ENCODE data around the gene FOXP1.

The FOXP1 gene

DNA sequence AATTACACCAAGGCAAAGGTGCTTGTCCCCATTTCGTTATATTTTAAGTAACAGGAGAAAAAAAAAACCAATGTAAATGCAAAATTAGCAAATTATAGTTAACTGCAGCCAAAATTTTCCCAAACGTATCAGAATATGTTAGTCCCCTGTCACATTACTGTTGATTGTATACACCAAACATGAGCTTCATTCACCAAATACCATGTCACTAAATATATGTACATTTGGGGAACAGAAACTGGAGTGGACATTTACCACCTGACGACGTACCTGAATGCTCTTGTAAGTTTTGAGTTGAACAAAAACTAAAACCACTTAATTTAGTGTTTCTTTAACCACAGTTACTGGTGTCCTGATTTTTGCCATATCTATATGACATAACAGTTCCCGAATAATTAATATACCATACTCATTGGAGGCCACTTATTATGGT, 3.3 kb upstream of the FOXP1 start:
- no peak for DNase-seq (ENCODE audit: low read depth)

DNA sequence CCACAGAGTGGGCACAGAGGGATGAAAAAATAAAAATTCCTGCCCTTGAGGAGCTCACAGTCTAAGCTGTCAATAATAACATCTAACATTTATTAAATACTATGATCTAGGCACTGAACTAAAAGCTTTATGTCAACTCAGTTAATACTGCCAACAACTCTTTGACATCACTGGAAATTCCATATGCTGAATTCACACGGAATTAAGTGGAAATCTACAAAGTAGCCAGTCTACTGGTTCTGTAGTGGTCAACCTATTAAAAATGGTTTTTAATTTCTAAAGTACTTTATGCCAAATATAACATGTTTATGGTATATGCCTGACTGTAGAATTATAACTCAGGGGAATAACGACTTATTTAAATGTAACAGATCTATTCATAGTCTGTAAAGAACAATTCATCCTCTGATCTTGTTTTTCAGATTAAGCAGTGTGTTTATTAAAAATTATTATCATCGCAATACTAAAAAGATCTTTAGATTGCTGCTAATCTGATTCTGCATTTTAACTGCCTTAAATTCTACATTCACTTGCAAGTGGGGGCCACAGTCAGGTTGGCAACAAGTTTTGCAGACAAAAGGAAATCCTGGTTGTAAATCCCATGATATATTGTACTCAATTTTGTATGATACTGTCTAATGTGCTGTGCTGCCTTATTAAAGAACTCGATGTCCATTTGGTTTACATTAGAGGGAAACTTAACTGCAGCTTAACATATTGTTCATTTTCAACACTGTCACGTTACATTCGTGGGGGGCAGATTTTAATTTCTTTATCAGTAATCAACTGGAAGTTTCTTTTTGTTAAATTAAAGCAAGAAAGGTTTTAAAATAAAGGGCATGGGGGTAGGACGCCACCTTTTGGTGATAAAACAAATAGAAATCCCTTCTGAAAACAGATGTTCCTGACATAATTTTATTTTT, 2.6 kb upstream of the FOXP1 start:
- no peak for DNase-seq (ENCODE audit: low read depth)

DNA sequence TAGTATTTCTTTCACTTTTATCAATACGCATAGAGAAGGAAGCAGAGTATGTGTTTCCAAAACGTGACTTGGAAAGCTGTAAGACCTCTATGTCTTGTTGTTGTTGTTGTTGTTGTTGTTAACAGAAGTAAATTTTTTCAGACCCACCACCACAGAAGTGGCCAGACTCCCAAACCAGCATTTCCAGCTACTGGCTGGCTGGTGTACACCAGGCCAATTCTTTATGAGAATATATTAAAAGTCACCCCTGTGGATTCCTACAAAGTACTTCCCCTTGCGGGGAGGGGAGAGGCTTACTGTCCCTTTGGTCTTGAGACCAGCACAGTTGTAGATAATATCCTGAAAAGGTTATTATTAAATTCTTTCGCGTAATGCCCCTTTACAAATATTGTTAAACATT, 1.6 kb upstream of the FOXP1 start:
- no peak for DNase-seq (ENCODE audit: low read depth)

DNA sequence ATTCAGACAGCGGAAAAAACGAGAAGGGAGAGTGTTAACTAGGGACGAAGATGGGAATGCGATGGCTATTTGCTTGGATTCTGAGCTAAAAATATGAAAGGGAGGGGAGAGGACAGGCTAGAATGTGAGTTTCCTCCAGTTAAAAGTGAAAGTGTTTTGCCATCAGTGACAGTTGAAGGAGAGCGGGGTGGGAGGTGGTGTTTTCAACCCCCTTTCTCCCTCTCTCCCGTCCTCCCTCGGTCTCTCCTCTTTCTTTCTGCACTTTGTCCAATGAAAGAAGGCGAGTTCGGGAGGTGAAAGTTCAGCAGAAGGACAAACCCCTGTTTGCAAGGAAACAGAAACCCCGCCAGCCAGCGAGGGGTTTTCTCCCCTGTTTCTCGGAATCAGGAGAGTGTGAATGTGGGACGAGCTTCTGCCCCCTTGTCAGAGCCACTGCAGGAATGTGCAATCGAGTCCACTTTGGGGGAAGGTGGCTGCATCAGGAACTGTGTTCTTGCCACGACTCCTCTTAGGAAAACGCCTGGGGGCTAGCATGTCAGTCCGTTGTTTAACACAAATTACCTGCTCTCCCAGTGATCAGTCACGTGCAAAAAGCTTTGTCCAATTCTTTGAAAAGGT, 975 bp upstream of the FOXP1 start:
- DNase-seq (ENCODE audit: low read depth) = no peak

DNA sequence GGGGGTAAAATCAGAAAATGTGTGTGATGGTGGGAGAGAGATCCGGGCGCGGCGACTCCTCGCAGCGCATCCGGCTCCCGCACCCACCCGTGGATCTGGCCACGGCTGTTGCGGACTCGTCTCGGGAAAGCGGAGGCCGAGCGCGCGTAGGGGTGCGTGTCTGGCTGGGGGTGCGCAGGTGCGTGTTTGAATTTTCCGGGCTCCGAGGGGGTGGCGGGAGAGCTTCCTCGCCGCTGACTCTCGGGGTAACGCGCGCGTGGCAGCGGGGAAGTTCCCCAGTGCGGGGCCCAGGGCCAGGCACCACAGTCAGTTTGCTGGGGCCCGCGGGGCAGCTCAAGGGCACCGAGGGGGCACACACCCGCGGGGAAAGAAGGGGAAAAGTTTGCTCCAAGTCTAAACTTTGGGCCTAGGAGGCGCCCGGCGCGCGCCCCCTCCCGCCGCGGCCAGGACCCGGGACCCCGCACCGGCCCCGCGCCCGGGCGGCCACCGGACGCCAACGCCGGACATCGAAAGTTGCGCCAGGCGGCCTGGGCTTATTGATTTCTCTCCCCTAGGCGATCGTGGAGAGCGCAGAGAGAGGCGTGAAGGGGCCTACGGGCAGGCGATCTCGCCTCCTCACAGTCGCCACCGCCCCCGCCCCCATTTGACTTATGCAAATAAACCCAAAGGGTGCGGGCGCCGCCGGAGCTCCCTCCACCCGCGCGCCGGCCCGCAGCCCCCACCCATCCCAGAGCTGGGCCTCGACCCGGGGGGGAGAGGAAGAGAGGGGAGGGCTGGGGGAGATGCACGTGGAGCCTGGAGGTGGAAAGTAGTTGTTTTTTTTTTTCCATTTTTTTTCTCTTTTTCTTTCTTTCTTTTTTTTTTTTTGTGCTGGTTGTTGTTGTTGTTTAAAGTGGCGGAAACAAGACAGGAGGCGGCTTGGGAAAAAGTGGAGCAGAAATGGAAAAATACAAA, 639 bp downstream of the FOXP1 start:
- DNase-seq (ENCODE audit: low read depth) = no peak

DNA sequence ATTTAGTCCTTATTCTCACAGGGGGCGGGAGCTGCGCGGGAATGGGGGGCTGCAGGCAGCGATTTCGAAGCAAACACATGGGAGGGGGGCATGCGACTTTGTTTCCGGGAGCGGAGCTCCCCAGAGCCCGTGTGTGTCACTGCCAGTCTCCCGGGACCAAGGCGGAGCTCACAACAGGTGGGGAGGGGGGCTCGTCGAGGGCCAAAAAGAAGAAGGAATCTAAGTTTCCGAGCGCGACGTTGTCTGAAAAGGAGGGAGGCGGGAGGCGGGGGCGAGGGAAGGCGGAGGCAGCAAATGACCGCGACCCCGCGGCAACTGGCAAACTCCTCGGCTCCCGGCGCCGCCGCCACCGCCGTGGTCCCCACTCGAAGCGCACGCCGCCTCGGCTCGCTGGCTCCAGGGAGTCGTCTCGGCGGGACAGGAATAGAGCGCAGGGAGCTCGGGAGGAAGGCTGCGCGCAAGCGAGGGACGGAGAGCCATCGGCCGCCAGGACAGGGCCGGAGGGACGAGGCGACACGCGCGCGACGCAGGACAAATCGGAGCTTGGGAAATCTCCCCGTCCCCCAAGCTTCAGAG, 1.4 kb downstream of the FOXP1 start:
- no peak for DNase-seq (ENCODE audit: low read depth)

DNA sequence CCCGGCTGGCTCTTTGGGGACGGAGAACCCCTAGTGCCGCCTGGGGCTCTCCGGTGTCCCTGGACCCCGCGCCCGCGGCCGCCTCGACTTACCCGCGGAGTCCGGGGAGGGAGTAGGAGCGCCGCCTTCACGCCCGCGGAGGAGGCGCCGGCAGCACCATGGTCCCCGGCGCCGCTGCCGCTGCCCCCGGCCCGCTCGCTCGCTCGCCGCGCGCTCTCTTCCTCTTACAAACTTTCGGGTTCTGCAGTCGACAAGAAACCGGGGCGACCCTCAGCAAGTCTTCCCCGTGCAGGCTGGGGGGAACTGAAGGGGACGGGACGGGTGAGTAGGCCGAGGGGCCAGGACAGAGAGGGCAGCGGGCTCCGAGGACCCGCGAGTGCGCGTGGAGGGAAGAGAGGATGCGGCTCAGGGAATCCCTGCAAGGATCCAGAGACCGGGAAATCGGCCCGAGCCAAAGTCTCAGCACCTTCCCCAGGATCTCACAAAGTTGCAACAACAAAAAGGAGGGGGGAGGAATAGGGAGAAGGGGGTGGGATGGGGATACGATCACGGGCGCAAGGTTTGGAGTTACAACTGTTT, 2.0 kb downstream of the FOXP1 start:
- no peak for DNase-seq (ENCODE audit: low read depth)

DNA sequence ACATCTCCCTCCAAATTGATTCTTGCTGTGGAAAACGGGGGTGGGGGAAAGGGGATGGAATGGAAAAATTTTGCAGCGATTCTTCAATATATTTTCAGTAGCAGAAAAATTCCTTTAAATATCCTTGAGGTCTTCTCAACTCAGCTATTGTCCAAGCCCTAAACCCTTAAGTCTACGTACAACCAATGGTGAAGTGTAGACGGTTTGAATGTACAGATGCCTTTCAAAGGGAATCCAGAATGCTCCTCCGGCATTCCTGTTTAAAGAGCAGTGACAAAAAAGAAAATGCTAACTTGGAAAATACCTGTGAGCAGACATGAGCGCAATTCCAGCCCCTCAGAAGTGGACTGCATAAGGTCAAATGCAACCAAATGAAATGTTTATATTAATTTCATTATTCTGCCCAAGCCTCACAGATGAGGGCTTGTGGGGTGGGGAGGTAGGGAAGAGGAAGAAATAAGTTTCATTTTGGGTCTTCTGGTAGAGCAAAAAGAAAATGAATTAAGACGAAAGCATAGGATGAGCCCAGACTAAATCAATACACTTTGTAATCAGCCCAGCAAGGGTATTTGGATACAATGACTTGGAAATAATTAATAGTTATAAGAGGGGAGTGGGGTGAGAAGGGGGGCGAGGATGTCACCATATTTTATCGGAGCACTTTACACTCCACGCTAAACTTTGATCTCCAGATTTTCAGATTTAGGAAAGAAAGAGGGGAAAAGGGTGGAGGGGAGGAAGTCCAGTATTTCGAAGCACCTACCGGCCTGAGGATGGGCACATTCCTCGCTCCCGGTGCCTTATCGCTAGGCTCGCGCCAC, 2.7 kb downstream of the FOXP1 start:
- DNase-seq (ENCODE audit: low read depth) = no peak

DNA sequence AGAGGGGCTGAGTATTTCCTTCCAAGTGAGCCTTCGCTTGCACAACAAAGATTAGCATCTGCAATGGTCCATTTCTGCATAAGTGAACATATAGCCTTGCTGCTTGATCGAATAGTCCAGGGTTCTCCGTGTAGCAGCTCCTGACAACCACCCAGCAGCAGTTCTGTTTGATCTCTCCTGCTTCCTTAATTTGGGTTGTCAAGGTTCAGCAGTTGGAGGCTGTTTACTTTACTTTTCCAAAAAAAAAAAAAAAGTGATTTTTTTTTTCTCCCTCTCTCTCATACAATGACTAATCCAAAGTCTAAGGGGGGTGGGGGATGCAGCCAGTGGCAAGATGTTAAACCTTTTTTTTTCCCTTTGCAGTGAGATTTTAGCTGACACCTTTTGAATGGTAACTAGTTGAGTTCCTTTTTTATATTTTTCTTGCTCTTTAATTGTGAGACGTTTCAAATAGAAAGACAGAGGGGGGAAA, 3.6 kb downstream of the FOXP1 start:
- DNase-seq (ENCODE audit: low read depth) = no peak

DNA sequence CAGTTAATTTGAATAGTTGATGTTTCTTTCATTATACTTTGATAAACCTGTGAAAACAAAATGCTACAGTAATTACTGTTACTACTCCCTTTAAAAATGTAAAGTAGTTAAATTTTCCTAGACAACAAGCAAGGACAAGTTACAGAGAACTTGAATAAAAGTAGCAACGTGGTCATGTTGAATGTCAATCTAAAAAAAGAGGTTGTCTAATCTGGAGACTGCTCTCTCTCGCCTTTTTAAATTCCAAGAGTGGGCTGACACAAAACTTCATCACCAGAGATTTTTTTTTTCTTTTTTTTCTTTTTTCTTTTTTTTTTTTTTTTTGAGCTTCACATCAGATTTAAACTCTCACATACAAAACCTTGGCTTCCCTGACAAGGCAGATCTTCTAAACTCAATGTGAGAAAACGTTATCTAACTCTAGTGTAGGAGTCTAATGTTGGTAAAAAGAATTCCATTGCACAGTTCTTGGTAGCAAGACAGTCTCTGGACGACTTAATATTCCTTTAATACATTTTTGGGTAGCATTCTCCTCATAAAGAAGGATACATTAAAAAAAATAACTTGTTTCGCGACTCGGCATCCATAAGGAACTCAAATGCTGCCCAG, 4.1 kb downstream of the FOXP1 start:
- no peak for DNase-seq (ENCODE audit: low read depth)

DNA sequence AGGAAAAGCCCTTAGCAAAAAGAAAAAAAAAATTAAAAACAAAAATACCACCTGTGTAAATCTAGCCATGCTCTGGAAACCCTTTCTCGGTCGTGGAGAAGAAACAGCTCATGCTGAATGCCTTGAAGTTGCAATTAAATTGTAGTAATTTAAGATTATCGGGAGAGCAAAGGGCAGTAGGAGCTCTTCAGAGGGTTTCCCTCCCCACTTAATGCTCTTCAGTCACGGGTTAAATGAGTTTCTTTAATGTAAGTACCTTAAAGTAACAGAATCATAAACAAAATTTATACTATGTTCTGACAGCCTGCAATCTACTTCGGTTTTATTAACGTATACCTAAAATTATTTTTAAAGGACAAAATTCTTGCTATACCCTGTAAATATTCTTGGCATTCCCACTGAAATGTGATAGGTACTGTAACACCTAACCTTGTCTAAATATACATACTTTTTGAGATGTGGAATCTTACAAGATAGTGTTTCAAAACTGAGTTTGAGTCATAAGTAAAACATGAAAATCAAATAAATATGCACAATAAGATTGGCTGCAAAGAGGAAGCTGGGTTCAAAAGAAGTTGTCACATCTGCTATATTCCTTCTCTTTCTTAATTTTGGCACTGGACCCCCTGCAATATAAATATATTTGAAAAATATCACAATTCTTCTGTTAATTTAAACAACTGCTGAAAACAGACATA, 5.3 kb downstream of the FOXP1 start:
- no peak for DNase-seq (ENCODE audit: low read depth)

DNA sequence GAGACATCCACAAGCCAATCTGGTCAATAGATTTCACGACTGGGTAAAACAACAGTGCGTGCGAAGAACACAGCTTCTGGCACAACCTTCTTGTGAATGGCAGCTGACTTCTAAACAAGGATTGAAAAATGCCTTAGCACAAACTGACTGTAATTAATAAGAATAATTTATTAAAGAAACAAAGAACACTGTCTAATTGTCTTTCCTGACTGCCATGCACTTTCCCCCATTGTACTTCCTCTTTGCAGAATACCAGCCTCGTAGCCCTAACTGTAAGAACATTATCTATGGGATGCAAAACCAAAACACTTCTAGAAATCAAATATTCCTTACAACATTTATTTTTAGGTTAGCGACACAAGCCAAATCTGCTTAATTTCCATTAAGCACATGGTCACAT, 6.5 kb downstream of the FOXP1 start:
- DNase-seq (ENCODE audit: low read depth) = no peak

DNA sequence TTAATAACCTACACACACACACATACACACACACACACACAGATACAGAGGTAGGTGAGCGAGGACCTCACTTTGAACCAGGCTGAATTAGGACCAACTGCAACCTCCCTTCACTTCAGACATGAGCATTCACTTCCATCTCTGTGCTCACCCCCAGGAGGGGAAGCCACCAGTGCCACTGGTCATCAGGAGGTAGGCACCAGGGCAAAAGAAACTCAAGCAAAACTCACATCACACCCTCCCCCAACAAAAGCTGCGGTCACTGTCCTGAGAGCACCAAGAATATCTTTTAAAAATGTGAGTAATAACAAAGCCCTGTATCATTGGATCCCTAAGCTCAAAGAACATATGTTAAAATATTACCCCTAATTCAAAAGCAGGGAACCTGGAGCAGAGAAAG, 8.1 kb downstream of the FOXP1 start:
- no peak for DNase-seq (ENCODE audit: low read depth)

DNA sequence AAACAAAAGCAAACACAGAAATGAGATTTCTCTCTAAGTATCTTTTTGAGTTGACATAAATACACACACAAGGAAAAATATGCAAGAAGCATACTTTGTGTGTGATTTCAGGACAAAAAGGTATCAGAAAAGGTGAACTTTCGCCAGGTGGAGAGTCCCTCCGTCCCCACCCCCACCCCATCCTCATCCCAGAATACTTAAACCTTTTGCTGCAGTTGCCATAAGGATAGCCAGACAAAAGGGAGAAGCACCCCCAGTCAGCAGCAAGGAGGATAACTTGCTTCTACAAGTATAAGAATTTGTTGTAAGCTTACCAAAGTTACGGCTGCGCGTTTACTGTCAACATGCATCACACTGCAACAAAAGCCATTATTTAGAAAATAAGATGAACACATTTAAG, 10.3 kb downstream of the FOXP1 start:
- no peak for DNase-seq (ENCODE audit: low read depth)

DNA sequence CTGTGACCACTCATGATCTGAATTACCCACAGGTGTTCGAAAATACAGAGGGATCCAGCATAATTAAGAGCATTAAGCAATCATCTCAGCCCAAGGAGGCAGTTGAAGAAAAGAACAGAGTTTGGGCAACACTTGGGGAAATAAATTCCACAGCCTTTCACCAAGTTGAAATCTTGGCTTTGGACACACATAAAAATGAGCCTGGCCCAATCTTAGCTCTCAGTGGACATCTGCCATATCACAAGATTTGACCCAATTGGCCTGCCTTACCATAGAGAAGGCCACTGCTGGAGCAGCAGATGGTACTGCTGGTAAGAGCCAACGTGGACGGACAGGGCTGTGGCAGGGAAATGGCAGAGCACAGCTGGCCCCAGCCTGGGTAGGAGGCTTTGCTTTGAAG, 13.0 kb downstream of the FOXP1 start:
- DNase-seq (ENCODE audit: low read depth) = no peak

DNA sequence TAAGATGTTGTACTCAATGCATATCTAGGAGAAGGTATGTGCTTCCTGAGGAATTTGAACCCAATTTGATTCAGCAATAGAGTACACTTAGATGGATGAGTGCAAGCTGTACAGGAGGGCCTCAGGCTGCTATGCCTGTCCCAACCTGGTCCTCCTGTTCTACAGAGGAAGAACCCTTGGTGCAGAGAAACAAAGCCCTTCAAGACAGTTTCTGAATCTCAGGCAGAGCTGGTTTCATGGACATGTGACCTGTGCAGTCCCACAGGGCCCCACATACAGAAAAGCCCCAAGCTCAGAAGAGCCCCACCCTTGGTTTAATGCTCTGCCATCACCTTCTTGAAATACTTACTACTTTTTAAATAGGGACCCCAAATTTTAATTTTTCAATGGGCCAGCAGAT, 15.3 kb downstream of the FOXP1 start:
- DNase-seq (ENCODE audit: low read depth) = no peak

DNA sequence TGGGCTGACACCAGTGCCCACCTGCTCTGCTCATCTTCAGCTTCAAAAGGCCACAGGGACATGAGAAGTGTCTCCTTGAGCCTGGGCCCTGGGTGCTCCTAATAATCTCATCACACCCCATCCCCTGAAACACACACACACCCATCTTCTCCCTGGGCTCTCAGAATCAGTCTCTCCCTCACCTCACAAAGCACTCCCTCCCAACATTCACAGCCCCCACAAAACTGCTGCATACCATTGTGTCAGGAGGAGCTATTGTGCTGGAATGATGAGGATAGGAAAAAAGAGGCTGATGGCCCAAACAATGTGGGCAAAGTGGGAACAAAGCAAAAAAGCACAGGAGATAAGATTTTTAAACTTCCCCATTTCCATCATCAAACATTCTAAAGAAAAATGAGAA, 16.8 kb downstream of the FOXP1 start:
- no peak for DNase-seq (ENCODE audit: low read depth)

DNA sequence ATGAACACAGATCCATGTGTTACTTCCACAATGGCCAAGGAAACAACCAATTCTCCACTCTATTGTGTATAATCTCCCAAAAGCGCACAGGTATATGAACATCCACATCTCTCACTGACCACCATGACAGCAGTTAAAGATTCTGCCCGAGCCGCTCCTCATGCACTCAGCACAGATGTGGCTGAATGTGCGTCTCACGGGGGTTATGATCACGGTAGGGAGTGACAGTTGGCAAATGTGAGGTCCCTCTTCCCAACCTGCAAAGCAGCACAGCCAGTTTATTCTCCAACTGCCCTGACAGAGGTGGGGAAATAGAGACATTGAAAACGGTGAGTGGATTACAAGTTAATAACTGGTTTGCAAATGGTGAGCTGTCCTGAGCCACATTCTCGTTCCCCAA, 17.6 kb downstream of the FOXP1 start:
- no peak for DNase-seq (ENCODE audit: low read depth)

DNA sequence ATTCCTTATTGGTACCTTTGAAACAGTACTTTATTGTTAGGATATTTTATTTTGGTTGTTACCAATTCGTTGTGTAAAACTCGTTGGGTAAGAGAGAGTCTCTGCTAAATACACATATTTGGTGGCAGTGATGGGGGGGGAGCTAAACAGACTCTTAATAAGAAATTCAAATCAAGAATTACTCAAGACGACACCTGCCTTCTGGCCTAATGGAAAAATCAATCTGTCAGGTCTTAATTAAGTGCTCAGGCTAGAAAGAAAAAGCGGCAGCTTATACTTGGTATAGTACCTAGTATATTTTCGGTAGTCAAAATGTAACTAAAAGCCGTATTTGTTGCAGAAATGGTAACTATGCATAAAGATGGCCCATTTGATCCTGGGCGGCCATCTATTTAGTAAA, 18.2 kb downstream of the FOXP1 start:
- DNase-seq (ENCODE audit: low read depth) = no peak

DNA sequence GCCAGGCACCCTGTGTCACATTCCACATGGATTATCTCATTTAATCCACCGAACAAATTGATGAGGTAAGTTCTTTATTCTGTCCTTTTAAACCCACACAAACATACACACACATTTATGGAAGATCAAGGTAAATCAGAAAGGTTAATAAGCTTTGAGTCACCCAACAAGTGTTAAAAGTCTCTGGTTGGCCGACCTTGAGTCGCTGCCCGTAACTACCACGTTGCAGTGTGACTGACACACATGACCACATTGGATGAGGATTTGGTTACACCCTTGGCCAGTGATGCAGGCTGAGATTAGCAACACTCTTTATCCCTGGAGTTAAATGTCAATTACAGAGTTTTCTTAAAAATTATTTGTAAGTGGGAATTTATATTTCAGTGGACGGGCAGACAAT, 19.2 kb downstream of the FOXP1 start:
- no peak for DNase-seq (ENCODE audit: low read depth)
